ENCODE data around the gene PAK1IP1.
A peak's percentile ranks its signal among the peaks of the same experiment; 100 is the strongest.
"Not testable (repeated sequence)": the region's sequence is repeated elsewhere in the genome, so short reads cannot be mapped to it uniquely, and the experiment has no call there.

The PAK1IP1 gene

GRCh38 chr6:10745116-10745515 lies 50.3 kb downstream of the PAK1IP1 start:
- no peak for DNase-seq

GRCh38 chr6:10746915-10747250 lies 52.1 kb downstream of the PAK1IP1 start:
- no peak for DNase-seq

GRCh38 chr6:10747251-10747972 lies 52.6 kb downstream of the PAK1IP1 start, which contains the start of gene TMEM14B:
Gene TMEM14B, plus strand, starts transcription at chr6:10747805. Its CDS starts 1,441 bp downstream, at chr6:10749246.
- peak; percentile 95 for DNase-seq

- DNase-seq = no peak
These were observed 55.0 kb downstream of the PAK1IP1 start for GRCh38 chr6:10749734-10750133.

- not testable (repeated sequence) for DNase-seq
These were observed 55.8 kb downstream of the PAK1IP1 start for GRCh38 chr6:10750568-10750967.

- not testable (repeated sequence) for DNase-seq
These were observed 57.0 kb downstream of the PAK1IP1 start for GRCh38 chr6:10751757-10752156.

GRCh38 chr6:10756085-10756484 lies 61.3 kb downstream of the PAK1IP1 start:
- DNase-seq = no peak
